ENCODE measurements around the gene OTUD5.
"Not testable (repeated sequence)": the region's sequence is repeated elsewhere in the genome, so short reads cannot be mapped to it uniquely, and the experiment has no call there.

Gene OTUD5, protein sequence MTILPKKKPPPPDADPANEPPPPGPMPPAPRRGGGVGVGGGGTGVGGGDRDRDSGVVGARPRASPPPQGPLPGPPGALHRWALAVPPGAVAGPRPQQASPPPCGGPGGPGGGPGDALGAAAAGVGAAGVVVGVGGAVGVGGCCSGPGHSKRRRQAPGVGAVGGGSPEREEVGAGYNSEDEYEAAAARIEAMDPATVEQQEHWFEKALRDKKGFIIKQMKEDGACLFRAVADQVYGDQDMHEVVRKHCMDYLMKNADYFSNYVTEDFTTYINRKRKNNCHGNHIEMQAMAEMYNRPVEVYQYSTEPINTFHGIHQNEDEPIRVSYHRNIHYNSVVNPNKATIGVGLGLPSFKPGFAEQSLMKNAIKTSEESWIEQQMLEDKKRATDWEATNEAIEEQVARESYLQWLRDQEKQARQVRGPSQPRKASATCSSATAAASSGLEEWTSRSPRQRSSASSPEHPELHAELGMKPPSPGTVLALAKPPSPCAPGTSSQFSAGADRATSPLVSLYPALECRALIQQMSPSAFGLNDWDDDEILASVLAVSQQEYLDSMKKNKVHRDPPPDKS

DNA sequence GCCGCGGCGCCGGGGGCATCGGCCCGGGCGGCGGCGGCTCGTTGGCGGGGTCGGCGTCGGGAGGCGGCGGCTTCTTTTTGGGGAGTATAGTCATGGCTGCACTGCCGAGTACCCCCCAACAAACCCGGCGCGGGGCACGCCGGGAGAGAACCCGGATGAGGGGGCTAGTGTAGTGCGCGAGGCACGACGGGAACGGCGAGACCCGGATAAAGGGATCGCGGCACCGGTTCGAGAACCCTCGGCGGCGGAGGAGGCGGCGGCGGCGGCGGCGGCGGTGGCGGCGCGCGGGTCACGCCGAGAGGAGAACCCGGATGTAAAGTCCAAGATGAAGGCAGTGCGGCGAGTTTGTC, at the start of gene OTUD5:
Gene OTUD5, minus strand, starts transcription at position 131 of the 350 bp plus-strand sequence. Its CDS starts 37 bp downstream, at position 94.
- peak; percentile 76 for DNase-seq

DNA sequence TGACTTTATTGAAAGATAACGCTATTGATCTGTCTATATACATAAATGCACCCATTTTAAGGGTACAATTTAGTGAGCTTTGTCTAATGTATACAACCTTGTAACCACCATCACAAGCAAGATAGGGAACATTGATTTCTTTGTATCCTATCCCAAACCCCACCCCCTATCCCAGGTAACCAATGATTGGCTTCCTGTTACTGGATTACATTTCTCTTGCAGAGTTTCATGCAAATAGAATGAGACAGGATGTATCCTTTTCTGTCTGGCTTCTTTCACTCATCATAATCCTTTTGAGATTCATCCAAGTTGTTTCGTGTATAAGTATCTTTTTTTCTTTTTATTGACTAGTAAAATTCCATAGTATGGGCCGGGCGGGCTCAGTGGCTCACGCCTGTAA, 46.3 kb upstream of the OTUD5 start:
- no peak for DNase-seq

DNA sequence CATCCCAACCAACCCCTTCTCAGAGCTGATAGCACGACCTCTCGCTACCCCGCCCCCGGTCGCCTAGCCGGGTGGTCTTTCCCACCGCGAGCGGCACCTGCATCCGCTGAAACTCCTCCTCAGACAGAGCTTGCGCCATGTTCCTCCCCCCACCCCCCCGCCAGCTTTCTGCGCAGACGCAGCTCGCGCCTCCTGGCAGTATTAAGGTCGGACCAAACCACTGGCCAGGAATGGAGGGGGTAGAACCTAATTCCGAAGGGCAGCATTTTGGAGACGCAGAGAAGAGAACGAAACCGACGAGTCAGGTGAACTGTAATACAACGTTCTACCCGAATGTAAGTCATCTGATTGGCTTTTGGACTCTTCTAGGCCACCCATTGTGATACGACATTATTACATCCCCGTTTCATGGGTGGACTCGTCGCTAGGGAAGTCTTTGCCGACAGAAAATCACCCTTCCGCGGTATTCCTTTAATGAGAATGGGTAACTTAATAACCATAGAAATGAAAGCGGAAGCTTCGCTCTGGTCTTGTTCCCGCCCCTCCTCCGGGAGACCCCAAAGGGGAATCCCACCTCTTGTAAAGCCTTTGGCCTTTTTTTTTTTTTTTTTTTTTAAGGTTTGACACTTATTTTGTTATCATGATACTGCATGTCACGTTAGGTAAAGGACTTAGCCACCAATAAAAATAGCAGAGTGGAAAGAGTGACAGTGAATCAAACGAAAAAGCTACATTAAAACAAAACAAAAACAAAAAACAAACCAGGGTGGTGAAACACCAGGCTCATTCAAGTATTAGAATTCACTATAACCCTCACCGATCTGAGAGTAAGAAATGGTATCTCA, 44.9 kb upstream of the OTUD5 start, which contains the start of gene GRIPAP1:
Gene GRIPAP1, minus strand, starts transcription at position 174 of the 845 bp plus-strand sequence. Its CDS starts 35 bp downstream, at position 139.
- peak; percentile 72 for DNase-seq

DNA sequence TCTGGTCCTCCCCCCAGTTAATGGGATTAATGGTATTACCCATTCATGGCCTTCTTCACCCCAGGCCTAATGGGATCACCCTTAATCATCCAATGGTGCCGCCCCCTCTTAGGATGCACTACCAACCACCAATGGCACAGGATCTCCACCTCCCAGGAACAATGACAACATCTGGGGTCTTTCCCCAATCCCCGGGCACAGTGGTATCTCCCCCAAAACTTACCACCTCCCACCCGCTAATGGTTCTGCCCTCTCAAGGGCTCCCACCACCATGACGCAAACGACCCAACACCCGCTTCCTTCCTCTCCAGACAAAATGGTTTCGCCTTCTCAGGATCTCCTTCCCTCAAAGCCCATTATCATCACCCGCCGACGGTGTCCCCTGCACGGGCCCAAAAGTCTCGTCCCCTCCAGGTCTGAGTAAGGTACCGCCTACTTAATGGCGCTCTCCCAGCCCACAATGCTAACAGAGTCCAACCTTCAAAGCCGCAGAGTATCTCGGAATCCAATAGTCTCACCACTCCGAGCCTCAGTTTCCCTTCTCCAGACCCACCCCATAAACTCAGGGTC, 44.2 kb upstream of the OTUD5 start:
- DNase-seq = peak; percentile 34

DNA sequence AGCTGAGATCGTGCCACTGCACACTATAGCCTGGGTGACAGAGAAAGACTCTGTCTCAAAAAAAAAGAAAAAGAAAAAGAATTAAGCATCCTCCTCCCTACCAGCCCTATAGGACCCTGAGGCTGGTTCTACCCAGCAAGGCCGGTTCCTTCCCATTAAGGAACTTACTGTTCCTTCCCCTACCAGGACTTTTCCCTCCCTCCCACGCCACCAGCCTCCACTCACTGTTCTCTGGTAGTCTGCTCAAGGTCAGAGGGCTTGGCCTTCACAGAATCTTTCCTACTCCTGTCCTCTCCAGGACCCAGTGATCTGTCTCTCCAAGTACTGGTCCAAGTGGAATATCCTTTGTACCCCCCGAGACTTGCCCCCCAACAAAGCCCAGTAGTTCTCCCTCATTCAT, 43.2 kb upstream of the OTUD5 start:
- DNase-seq = no peak

DNA sequence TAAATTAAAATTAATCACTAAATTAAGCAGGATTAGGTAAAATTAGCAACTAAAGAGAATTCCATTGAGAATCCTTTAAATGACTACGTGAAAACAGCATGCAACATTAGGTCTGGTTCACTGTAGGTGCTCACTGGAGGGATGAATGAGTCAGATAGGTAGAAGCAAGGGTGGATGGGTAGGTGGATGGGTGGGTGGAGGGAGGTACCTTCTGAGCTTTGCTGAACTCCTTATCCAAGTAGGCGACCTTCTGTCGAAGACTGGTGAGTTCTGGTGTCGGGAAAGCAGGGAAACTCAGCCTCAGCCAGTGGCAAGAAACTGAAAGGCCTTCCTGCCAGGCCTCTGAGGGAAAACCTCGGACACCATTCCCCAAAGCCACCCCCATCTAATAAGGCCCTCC, 41.6 kb upstream of the OTUD5 start:
- DNase-seq = no peak

DNA sequence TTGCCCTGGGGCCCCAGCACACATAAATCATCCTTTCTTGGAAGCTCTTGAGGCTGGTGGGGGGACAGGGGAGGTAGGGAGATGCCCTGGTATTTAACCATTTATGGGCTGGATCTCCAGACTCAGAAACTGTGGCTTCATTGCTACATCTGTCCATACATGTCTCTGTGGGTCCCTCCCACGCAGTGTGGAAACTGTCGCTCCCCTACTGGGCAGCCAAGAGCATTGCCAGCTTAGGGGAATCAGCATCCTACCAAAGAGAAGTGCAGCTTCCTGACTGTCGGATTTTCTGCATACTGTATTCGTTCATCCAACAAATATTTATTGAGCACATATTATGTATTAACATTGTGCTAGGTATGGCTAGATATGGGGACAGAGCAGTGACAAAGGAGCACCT, 41.0 kb upstream of the OTUD5 start:
- DNase-seq = no peak

DNA sequence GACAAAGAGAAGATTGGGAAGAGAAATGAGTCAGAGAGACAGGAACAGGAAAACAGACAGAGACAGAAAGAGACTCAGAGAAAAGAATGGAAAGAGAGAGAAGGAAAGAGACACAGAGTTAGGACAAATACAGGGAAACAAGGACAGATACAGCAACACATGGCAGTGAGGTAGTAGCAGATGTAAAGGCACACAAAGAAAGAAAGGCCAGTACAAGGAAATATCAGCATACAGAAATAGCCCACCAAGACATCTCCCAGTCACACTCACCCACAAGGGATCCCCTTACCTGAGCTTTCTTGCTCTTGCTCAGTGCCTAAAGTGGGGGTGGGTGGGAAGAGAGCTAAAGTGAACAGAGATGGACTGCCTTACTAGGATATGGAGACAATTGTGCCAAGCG, 40.5 kb upstream of the OTUD5 start:
- no peak for DNase-seq

DNA sequence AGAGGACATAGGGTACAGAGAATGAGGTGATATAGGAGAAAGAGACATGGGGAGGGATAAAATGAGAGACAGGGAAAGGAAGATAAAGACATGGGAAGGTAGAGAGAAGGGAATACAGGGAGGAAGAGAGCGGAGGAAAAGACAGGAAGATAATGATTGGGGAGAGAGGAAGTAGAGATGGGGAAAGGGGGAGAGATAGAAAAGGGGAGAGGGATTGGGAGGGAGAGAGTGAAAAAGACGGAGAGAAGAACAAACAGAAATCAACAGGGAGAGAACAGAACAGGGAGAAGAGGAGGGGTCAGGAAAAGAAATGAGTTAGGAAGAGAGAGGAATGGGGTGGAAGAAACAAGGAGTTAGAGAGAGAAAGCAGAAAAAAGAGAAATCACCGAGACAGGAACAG, 40.0 kb upstream of the OTUD5 start:
- DNase-seq = no peak

DNA sequence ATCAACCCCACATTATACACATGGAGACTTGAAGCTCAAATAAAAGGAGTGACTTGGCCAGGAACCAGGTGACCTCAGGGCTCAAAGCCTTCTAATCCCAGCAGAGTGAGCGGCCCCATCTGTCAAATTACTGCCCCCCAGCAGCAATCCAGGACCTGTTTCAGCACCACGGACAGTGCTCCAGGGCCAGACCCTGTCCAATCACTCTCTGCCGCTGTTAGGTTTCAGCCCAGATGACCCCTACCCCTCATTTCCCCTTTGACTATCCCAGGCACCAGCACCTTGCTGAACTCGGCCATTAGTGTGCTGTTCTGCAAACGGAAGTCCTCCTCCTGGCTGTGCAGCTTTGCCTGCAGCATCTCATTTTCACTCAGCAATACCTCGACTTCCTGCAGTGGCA, 39.6 kb upstream of the OTUD5 start:
- DNase-seq = no peak

DNA sequence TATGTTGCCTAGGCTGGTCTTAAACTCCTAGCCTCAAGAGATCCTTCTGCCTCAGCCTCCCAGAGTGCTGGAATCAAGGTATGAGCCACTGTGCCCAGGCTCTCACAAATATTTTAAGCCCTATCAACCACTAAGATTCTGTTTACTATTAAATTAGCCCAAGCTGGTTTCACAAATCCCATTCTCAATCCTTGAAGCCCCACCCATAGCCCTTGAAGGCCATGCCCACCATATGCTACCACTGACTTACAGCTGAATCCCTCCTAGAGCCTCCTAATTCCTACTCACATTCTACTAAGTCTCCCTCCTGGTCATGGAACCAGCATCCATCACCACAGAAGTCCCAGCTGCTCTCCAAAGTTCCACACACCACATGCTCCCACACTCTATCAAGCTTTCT, 34.9 kb upstream of the OTUD5 start:
- DNase-seq = no peak

DNA sequence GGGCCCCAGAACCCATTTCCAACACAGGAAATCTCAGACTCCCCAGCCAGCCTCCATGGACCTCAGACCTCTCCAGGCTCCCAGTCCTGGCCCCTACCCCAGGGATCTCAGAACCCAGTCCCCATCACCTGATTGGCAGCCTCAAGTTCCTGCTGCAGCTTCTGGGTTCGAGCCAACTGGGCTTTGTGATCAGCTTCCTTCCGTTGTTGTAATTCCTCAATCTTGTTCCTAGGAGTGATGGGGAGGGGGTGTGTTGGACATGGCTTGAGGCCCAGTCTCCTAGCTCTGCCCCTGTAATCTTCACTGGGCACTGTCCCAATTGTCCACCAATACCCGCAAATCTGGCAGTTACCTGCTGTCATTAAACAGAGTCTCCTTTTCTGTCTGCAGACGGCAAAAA, 32.1 kb upstream of the OTUD5 start:
- DNase-seq = no peak

DNA sequence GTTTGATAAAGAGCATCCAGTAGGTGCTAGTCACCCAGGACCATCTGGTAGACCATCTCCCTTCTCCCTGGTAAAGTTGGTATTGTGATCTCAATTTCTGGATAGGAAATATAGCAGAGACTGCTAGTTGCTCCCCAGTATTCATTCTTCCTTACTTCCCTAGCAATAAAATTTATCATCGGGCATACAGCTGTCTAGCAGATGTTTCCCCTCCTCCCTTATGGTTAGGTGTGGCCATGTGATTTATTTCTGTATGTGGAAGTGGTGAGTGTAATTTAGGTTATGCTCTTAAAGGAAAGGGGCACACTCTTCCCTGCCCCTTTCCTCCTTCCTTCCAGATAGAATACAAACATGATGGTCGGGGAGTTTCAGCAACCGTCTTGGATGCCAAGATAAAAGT, 26.5 kb upstream of the OTUD5 start:
- DNase-seq = no peak

DNA sequence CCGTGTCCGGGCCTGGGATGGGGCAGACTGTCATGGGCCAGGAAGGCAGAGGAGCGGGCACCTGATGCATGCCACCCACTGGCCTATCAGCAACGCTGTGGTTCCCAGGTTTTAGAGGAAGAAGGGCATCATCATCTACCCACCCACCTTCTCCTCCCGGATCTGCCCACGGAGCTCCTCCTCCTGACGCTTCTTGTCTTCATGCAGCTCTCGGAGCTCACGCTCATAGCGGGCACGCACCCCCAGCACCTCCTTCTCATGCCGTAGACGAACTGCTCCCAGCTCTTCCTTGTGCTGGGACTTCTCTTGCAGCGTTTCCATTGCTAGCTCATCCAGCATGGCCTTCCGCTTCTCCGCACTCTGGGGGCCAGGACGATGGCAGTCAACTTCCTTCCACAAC, 25.7 kb upstream of the OTUD5 start:
- no peak for DNase-seq

DNA sequence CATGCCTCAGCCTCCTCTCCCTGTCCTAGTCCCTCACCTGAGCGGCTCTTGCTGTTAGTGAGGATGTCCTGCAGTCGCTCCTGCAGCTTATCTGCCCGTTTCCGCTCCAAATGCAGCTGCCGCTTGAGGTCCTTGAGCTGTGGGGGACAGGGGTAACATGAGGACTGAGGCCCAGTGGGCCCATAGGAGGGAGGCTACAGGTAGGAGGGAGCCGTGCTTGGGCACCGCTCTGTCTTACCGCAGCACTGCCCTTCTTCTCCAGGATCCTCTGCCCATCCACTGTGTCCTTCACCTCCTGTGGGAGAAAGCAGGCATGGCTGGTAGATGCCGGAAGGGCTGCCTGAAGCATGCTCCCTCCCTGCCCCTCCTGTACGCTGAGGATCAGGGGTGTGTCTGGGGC, 23.8 kb upstream of the OTUD5 start:
- DNase-seq = no peak

DNA sequence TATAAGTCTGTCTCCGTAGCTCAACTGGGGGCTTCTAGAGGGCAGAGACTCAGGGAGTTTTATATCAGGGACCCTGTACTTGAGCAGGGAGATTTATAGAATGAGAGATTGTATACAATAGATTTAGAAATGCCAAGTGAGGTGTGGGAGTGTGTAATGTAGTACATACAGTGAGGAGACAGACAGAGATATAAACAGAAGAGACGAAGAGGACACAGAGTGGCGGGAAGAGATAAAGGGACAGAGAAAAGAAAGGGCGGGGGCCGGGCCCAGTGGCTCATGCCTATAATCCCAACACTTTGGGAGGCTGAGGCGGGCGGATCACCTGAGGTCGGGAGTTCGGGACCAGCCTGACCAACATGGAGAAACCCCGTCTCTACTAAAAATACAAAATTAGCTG, 22.9 kb upstream of the OTUD5 start:
- DNase-seq = not testable (repeated sequence)

DNA sequence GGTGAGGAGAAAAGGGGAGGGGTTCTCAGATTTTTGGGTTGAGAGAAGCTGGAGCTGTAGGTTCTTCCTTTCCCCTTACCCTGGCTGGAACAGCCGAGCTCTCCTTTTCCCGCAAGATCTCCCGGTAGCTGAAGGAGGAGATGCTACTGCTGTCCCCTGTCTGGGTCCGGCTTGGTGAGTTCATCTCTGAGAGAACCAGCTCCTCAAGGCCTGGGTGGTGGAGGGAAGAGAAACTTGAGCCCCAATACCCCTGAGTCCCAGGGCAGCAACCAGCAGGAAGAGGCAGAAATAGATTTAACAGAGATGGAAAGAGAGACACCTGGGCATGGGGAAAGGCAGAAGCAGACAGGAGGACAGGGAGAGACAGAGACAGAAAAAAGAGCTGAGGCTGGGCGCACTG, 20.8 kb upstream of the OTUD5 start:
- no peak for DNase-seq

DNA sequence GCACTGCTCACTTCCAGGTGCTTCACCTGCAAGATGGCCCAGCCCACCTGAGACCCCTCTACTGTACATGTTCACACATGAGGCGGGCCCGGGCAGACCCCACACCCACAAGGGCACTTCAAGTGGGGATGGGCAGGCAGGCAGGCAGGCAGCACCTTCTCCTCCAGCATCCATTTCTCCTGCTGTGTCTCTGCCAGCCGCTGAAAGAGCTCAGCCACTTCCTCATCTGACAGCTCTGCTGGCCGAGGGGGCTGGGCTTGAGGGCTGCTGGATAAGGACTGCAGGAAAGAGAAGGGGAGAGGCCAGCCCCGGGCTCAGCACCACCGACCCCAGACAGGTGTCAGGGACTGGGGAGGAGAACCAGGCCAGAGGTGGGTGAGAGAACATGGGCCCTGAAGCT, 18.7 kb upstream of the OTUD5 start:
- DNase-seq = no peak

DNA sequence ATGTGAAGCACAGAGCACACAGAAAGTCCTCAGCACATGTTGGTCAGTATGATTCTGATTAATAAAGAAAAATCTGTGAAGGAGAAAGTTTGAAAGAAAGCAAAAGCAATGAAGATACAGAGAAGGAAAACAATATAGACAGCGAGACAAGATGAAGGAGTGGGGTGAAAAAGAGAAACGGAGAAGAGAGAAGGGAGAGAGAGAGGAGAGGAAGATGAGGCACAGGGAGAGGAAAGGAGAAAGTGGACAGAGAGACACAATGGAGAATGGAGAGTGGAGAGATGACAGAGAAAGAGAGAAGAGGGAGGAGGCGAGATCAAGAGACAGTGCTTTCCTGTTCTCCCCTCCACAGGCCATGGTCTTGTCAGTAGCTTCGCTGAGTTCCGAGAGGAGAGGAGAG, 18.1 kb upstream of the OTUD5 start:
- no peak for DNase-seq

DNA sequence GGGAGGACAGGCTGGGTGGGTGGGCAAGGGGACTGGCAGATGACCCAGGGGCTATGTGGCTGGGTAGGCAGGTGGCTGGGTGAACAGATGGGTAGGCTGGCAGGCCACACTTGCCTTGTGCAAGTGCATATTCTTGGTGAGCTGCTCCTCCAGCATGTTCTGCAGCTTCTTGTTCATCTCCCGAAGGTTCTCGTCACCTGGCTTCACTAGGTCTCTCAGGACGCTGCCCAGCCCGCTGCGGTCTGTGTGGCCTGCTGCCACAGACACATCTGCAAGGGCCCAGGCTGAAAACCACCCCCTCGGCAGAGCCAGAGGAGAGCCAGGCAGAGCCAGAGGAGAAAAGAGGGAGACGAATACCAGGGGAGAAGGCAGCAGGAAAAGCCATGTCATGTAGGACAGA, 17.6 kb upstream of the OTUD5 start:
- DNase-seq = no peak

DNA sequence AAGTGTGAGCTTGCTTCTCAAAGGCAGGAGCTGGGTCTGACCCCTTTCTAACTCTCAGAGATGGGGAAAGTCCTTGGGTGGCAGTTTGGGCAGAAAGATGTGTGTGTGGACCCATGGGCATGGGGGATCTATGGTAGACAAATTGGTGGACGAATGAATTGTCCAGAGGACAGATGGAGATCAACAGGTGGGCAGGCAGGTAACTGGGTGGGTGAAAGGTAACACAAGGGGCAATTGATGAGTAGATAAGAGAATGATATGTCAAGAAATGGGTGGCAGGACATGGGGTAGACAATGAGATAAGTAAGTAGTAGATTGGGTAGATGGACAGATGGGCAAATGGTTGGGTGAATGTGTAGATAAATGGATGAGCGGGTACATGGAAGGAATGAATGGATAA, 17.2 kb upstream of the OTUD5 start:
- DNase-seq = no peak

DNA sequence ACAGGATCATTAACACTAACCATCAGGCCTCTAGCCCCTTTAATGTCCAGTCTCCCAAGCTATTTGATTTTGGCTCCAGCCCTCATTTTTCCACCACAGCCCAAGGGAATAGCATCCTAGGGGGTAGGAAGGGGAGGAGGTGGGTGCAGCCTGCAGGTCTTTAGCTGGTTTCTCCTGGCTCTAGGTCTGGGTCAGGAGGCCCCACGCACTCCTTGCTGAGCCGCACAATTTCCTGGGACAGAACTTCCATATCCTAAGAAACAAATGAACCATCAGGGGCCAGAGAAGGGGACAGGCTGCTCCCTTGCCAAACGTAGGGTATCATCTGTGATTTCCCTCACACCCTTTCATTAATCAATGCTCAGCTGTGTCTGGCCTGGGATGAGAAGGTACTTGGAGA, 16.6 kb upstream of the OTUD5 start:
- no peak for DNase-seq

Measured in activated gamma-delta T cell treated with Interleukin-2 at 50 U/mL for 16 hours (primary cell).